ENCODE results near the gene MUS81.
"Not testable (repeated sequence)": the region's sequence is repeated elsewhere in the genome, so short reads cannot be mapped to it uniquely, and the experiment has no call there.

The MUS81 gene

DNA sequence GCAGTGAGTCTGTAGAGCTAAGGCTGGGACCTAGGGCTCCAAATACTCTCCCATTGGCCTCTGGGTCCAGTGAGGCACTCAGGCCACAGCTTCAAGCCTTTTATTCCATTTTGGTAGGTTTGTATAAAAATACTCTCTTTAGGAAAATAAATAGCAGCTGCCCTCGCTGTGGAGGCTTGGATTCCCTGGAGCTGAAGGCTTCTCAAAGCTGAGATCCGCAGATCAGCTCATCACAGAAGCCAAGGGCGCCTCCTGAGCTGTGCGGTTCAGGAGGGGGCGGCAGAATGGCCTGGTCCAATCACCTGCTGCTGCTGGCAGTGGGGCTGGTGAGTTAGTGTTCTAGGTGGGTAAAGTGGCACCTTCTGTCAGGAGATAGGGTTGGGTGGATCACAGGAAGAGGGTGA is 31.9 kb downstream of the MUS81 start:
- not testable (repeated sequence) for FAIRE-seq; DNase-seq (ENCODE audit: insufficient read length, low spot score)
- 0 out of 2 replicates have a peak, but pooled peaks have one; percentile 10 for TF ChIP-seq POLR2A (IDR thresholded peaks at IDR 0.05; ENCODE audit: low read depth, low read length)

DNA sequence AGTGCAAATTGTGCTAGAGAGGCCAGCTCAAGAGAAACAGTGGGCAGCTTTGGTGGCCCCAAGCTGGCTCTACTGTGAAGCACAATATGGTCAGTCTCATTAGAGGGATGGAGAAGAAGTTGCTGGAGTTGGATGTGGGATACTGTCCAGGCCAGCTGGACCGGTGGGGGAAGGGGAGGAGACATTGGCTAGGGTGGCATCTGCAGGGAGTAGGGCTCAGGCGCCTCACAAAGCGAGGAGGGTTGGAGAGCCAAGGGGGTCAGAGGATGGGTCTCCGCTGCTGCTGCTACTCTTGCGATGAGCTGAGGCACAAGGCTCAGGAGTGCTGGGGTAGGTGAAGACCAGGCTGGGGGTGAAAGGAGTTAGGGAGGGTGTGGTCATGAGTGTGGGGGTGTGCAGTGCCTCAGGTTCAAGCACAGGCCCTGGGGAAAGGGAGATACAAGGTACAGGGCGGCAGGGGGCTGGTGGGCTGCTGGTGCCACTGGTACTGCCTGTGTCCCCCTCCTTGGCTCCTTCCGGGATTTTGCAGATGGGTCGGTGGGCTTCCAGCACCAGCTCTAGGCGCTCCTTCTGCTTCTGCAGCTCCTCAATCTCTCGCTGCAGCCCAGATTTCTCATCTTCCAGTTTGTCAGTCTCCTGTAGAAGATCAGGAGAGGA is 32.6 kb downstream of the MUS81 start:
- no peak for FAIRE-seq
- no peak; the same call in 1 of the 2 replicates for TF ChIP-seq POLR2A (IDR thresholded peaks at IDR 0.05; ENCODE audit: low read depth, low read length)
- no peak for DNase-seq (ENCODE audit: insufficient read length, low spot score)

DNA sequence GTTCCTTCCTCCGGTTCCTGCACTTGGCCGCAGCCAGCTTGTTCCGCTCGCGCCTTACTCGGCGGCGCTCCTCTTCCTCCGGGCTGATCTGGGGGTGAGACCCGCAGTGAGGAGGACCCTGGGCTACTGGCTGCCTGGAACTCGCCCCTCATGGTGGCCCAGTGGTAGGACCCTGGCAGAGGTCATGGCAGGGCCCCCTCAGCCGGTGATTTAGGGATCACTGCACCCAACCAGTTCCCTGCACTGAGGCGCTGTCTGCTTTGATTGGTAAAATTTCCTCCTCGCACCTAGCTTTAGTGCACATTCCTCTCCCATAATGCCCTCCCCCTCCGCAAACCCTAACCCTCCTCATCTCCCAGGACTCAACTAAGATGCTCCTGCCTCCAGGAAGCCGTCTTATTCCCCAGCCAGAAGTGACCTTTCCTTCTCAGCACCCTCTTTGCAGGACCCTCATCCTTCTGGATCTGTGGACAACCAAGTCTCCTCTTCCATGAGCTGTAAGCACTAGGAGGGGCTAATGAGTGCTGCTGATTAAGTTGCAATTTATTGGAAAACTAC is 33.9 kb downstream of the MUS81 start:
- FAIRE-seq: no peak
- no peak for DNase-seq (ENCODE audit: insufficient read length, low spot score)

DNA sequence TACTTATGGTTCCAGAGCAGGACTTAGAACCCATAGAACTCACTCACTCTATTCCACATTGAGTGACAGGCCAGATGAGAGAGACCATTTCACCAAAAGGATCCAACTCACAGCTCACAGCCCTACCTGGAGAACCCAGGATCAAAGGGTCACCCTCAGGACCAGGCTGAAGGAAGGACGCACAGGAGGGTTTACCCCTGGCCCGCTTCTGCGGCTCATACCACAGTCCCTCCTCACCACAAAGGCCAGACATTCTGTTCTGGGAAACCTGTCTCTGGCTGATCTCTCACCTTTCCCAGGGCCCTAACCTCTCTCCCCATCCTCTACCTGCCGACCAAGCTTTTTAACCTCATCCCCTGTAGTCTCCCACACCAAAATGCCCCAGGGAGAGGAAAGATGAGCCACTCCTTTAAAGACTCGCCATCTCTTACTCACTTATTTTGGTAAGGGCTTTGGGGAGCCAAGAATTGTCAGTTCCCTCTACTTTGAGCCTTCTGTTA is 35.3 kb downstream of the MUS81 start:
- FAIRE-seq (no peak), DNase-seq (ENCODE audit: insufficient read length, low spot score) (no peak)
- no peak for TF ChIP-seq POLR2A (IDR thresholded peaks at IDR 0.05; ENCODE audit: low read depth, low read length)

More for the DNA sequence above, 33.9 kb downstream of the MUS81 start:
- no peak for TF ChIP-seq POLR2A (IDR thresholded peaks at IDR 0.05; ENCODE audit: low read depth, low read length)

DNA sequence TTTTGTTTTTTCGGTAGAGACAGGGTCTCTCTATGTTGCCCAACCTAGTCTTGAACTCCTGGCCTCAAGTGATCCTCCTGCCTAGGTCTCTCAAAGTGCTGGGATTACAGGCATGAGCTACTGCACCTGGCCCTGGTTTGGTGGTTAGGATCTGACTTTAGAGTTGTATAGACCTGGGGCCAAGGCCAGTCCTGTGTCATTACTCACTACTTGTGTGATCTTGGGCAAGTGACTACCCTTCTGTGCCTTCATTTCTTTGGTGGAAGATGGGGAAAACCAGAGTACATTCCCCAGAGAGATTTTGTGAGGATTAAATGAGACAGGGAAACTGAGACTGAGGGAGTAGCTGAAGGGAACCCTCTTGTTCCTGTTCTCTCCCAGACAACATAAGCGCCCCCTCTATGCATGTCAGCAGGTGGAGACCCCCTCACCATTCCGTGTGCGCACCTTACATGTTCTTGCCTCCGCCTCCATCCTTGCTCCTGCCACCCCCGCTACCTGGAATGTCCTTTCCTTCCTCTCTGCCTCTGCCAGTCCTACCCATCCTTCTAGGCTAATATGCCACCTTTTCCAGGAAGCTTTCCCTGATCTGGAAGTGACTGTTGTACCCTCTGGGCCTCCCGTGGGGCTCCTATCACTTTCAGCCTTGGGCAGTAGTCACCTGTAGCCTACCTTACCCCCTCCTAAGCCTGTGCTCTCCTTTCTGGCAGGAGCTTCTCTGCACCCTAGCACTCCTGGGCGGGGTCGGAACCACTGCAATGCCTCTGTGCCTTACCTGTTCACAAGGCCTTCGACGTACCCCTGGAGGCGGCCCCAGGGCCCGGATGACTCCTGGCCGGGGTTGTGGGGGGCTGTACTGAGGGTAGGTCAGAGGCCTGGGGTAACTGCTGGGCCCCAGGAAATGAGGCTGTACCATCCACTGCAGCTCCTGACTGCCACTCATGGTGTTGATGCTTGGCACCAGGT is 36.1 kb downstream of the MUS81 start:
- TF ChIP-seq POLR2A (IDR thresholded peaks at IDR 0.05; ENCODE audit: low read depth, low read length): no peak
- no peak for FAIRE-seq

DNA sequence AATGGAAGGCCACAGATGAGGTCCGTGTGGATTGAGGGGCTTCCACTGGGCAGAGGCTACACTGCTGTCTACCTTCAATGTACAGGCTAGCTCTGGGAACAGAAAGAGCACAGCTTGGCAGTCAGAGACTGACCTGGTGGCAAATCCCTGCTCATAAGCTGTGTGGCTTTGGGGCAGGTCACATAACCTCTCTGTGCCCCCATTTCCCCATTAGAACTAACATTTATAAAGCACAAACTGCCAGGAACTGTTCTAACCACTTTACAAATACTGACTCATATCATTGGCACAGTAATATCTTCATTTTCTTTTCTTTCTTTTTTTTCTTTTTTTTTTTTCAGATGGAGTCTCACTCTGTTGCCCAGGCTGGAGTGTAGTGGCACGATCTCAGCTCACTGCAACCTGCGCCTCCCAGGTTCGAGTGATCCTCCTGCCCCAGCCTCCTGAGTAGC is 36.8 kb downstream of the MUS81 start:
- no peak for TF ChIP-seq POLR2A (IDR thresholded peaks at IDR 0.05; ENCODE audit: low read depth, low read length)
- DNase-seq (ENCODE audit: insufficient read length, low spot score): no peak
- FAIRE-seq: no peak

More for the DNA sequence above, 36.1 kb downstream of the MUS81 start:
- DNase-seq (ENCODE audit: insufficient read length, low spot score): no peak

DNA sequence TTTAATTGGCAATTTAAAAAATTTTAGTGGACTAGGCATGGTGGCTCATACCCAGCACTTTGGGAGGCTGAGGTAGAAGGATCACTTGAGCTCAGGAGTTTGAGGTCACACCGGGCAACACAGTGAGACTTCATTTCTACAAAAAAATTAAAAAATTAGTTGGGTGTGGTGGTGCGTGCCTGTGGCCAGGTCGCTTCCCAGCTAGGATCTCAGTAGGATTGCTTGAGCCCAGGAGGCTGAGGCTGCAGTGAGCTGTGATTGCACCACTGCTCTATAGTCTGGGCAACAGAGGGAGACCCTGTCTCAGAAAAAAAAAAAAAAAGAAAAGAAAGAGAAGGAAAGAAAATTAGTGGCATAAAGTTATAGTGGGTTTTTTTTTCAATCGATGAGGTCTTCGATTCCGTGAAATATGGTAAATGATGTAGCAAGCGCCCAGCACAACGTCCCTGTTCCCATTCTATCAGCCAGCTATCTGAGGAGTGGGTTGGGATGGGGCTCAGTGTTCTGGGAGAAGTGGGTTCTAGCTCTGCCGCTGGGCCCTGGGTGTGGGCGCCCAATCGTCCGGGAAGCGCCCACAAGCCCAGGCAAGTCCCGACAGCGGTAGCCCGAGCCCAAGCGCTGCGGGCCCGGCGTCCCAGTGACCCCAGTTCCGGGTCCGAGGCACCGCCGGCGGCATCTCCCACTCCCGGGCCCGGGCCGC is 38.6 kb downstream of the MUS81 start:
- FAIRE-seq (no peak), DNase-seq (ENCODE audit: insufficient read length, low spot score) (no peak)

DNA sequence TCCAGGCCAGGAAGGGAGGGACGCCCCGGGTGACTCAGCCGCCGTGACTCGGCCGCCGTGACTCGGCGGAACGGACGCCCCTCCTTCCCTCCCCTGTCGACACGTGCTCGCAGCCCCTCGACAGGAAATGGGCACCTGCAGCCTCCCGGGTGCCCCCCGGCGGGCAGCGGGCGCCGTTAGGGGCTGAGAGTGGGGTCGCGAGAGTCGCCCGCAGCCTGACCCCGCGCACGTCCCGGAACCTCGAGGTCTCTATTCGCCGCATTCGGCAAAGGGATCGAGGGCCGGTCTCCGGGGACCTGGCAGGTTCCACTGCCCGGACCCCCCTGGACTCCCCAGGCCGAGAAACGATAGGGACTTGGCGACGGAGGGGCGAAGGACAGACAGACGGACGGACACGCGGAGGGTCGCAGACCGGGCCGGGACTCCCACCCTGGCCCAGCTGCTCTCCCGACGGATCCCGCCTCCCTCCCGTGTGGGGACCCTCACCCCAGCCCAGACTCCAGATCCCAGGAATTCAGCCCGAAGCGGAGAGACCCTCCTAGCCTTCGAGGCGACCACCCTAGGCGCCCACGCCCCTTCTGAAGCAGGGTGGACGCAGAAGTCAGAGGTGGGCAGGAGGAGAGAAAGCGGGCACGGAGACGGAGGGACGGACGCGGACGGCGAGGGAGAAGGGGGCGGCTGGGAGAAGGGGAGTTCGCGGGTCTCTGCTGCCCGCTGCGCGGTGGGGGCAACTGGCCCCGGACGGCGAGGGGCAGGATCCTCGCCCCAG is 39.3 kb downstream of the MUS81 start:
- no peak for TF ChIP-seq POLR2A (IDR thresholded peaks at IDR 0.05; ENCODE audit: low read depth, low read length)
- DNase-seq (ENCODE audit: insufficient read length, low spot score) (no peak), FAIRE-seq (no peak)

More for the DNA sequence above, 38.6 kb downstream of the MUS81 start:
- TF ChIP-seq POLR2A (IDR thresholded peaks at IDR 0.05; ENCODE audit: low read depth, low read length): peak; percentile 49; the same call in 1 of the 2 replicates

DNA sequence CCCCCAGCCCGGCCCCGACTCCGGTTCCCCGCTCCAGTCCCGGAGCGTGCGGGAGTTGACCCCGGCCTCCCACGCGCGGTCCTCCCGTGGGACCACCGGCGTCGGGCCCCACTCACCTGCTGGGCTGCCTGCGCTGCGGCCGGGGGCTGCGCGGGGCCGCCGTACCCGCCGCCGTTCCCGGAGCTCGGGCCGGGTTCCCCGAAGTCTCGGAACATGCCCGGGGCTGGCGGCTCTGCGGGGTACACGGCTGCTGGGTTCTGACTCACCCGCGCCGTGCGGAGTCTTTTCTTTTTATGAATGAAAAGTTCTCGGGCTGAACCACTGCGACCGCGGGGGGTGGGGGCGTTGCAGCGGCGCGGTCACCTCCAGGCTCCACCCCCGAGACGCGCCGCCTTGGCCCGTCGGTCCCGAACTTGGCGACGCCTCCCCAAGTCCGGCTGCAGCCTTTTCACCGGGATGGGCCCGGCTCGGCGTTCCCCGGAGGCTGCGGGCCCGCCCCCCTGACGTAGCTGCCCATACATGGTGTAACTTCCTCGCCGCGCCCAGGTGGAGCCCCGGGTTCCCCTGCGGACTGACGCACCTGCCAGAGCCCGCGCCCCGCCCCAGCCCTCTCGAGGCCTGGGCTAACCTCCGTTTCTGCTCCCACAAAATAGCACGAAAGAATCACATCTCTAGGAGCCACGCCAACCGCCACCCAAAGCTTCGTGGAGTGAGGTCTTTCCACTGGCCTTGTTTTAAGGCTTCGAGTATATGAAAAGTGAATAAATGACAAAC is 40.1 kb downstream of the MUS81 start, which contains the start of gene FOSL1:
FOSL1 (minus strand) TSS at position 264 of the 774 bp plus-strand sequence; CDS start at position 215, 49 bp downstream.
- no peak for FAIRE-seq
- TF ChIP-seq POLR2A (IDR thresholded peaks at IDR 0.05; ENCODE audit: low read depth, low read length): peak; percentile 90
- no peak for DNase-seq (ENCODE audit: insufficient read length, low spot score)

DNA sequence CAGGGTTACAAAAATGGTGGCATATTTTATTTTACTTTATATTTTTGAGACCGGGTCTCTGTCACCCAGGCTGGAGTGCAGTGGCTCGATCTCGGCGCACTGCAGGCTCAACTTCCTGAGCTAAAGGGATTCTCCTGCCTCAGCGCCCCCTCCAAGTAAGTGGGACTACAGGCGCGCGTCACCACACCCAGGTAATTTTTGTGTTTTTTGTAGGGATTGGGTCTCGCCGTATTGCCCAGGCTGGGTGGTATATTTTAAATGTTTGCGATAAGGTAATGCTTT is 40.6 kb downstream of the MUS81 start:
- FAIRE-seq (no peak), DNase-seq (ENCODE audit: insufficient read length, low spot score) (no peak)
- no peak for TF ChIP-seq POLR2A (IDR thresholded peaks at IDR 0.05; ENCODE audit: low read depth, low read length)

DNA sequence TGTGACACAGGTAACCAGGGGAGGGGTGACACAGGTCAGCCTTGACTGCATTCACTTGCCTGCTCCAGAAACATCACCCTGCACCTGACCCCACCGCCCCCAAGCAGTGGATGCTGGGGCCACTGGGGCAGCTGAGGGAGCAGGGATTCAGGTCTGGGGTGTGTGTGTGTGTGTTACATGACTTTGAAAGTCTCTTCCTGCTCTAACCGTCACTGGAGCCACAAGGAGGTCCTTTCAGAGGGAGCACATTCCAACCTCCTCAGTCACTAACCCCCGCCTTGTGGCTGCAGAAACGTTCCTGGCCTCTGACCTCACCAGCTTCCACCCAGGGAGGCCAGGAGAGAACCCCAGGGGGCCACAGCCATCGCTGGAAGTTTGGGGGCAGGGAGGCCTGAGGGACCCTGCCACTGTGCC is 42.8 kb downstream of the MUS81 start:
- FAIRE-seq (no peak), DNase-seq (ENCODE audit: insufficient read length, low spot score) (no peak)
- 0 out of 2 replicates have a peak, but pooled peaks have one; percentile 10 for TF ChIP-seq POLR2A (IDR thresholded peaks at IDR 0.05; ENCODE audit: low read depth, low read length)

DNA sequence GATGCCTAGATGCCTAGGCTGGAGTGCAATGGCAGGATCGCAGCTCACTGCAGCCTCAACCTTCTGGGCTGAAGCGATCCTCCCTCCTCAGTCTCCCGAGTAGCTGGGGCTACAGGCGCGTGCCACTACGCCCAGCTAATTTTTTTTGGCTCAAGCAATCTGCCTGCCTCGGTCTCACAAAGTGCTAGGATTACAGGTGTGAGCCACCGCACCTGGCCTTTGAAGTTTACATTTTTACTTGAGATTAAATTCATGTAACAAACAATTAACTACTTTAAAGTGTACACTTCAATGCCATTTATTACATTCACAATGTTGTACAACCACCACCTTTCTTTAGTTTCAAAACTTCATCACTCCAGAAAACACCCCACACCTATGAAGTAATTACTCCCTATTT is 43.5 kb downstream of the MUS81 start:
- no peak for TF ChIP-seq POLR2A (IDR thresholded peaks at IDR 0.05; ENCODE audit: low read depth, low read length)
- DNase-seq (ENCODE audit: insufficient read length, low spot score) (no peak), FAIRE-seq (no peak)

All from H54 (cell line).